ENCODE measurements around the gene ZNF213.
A peak's percentile ranks its signal among the peaks of the same experiment; 100 is the strongest.
"Not testable (repeated sequence)": the region's sequence is repeated elsewhere in the genome, so short reads cannot be mapped to it uniquely, and the experiment has no call there.

Gene ZNF213

DNA sequence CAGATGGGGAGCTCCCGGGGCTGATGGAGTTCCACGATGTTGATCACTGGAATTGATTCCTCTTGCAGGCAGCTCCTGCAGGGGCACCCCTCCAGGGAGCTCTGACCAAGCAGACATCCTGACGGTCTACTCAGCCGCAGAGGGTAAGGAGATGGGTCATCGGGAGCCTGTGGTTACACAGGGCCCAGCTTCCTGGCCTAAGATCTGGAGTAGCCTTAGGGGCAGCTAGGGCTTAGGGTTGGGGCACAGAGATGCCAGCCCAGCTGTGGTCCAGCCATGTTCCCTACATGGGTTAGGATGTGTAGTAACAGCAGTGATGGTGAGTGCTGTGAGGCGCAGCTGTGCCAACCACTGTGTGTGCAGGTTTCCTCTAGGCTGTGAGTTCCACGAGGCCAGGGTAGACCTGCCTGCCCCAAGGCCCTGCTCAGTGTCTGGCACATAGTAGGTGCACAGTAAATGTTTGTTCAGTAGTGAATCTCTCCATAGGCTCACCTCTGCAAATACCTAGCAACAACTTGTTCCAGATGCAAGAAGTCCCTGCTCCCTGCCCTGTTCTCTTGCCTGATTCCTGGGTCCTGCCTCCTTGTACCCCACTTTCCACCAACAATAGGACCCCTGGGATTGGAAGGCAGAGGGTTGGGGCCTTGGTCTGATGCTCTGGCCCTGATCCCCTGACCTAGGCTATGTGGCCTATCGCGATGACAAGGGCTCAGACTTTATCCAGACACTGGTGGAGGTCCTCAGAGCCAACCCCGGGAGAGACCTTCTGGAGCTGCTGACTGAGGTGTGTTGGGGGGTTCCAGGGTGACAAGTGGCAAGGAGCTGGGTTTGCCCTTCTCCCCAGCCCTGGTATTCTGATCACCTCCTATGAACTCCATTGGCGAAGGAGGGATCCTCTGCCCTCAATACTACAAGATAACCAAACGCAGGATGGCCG lies 13.7 kb downstream of the ZNF213 start:
- DNase-seq (ENCODE audit: low spot score), result no peak

DNA sequence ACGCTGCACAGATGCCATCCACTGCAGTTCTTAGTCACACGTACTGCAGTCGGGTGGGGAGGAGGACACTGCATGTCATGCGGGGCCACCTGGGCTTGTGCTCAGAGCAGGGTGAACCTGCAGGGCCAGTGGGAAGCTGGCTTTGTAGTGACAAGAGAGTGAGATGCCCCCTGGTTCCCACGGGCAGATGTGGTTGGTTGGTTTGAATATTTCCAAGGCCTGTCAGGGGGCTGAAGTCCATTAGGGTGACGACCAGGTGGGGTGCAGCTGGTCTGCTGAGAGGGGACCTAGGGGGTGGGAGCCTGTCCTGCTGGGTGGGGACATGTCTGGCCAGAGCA lies 14.3 kb downstream of the ZNF213 start:
- DNase-seq (ENCODE audit: low spot score), result no peak

DNA sequence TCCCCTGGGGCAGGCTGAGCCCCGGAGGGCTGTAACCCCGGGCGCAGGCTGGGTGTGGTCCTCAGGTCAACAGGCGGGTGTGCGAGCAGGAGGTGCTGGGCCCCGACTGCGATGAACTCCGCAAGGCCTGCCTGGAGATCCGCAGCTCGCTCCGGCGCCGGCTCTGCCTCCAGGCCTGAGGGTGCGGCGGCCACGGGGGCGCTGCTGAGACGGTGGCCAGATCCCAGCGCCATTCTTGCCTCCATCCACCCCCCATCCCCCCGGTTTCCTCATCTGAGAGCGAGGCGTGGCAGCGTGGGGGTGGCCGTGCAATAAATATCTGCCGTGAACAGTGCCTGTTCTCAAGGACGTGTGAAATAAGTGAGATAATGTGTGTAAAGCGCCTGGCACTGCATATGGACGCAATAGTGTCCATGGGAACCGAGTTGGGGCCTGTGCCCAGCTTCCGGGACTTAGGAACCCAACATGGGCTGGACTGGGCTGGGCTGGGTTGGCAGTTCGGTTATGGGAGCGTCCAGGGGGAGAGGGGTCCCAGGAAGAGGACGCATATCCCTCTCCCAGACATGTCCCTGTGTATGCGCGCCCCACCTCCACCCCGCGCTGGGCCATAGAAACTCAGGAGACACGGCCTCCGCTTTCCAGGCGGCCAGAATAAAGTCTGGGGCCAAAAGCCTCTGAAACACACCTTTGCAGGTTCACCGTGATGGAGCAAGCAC lies 15.0 kb downstream of the ZNF213 start:
- DNase-seq (ENCODE audit: low spot score), result peak; percentile 69

DNA sequence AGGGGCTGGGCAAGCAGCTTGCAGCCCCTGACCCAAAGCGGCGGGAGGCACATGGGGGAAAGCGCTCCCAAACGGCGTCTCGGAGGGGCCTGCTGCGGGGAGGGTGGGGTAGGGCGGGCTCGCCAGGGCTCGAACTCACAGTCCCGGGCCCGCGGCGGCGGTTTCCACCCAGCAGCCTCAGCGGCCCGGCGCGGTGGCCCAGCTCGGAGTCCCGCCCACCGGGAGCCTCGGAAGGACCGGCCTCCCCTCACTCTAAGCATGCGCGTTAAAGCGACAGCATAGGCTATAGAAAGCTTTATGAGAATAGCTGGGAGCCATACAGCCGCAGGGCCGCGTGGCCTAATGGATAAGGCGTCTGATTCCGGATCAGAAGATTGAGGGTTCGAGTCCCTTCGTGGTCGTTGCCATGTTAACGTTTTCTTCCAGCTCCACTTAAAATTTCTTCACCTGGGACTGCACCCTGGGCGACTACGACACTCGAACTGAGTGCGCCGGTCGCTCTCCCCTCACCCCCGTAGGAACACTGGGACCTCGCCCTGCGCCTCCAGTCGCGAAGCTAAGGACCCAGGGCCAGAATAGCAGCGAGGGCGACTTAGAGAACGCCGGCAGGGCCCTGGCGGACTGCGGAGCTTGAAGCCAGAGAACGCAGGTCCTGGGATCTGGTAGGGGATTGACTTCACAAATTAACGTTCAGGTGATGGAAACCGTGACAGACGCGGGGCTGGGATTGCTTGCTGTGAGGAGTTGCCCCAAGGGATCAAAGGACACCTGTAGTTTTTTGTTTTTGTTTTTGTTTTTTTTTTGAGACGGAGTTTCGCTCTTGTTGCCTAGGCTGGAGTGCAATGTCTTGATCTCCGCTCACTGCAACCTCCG lies 15.8 kb downstream of the ZNF213 start:
- DNase-seq (ENCODE audit: low spot score), result peak; percentile 91

DNA sequence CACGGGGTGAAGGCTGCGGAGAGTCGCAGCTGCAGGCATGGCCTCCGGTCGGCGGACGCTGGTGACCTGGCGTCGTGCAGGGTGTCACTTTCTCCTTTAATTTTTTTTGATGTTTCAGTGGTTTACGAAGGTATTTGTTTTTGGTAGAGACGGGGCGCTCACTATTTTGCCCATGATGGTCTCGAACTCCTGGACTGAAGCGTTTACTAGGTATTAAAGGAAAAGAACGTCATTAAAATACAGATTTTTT lies 17.1 kb downstream of the ZNF213 start:
- no peak for DNase-seq (ENCODE audit: low spot score)

DNA sequence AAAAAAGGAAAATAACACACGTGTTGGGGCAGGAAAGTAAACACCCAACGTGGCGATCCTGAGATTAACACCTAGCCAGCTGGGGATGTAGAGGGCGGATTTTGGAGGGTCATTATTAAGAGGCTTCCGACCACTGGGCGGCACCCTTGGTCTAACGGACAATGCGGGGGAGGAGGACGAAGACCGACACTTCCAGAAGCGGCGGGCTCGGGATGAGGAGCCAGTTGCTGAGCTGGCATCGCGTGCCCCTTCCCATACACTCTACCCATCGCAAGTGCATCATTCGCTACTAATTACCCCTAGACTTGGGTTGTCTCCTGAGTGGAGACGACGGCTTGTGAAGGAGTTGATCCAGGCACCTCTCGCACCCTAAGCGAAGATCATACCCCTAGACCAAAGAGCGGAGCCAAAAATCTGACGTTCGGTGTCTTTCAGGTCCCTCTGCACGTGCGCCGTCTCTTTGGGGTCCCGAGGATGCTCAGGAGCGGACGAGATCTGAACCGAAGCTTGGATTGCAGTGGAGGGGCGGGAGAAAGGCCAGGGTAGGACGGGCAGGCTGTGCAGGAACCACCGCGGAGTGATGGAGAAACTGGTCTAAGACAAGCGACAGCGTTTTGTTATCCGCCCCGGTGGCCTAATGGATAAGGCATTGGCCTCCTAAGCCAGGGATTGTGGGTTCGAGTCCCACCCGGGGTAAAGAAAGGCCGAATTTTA lies 17.6 kb downstream of the ZNF213 start:
- DNase-seq (ENCODE audit: low spot score), result peak; percentile 87

DNA sequence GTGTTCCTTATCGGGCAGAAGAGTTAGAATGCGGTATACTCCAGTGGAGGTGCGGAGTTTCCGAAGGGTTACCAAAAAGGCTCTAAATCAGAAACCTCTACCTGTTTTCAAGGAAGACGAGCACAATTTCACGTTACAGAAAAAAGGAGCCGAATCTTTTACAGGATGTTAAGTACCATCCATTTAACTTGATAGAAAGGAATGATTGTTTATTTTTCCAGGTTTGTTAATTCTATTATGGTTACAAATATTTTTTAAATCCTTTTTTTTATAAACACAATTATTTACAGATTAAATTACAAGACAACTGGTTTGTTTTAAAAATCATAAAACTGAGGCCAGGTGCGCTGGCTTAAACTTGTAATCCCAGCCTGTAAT lies 18.2 kb downstream of the ZNF213 start:
- no peak for DNase-seq (ENCODE audit: low spot score)

DNA sequence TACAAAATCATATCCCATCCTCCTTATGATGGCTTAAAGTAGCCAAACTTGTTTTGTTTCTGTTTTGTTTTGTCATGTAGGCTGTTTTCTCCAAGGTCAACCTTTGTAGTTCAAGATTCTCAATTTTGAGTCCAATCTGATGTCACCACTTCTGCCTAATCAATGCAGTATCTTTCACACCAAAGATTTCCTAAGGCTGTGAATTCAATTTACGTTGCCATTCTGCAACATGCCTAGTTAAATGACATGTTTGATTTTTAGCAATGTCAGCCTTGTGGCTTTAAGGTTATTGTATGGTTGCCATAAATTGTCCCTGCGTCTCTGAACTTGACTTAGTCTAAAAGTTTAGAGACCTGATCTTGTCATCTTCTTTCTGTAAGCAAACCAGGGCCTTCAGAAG lies 20.4 kb downstream of the ZNF213 start:
- no peak for DNase-seq (ENCODE audit: low spot score)

DNA sequence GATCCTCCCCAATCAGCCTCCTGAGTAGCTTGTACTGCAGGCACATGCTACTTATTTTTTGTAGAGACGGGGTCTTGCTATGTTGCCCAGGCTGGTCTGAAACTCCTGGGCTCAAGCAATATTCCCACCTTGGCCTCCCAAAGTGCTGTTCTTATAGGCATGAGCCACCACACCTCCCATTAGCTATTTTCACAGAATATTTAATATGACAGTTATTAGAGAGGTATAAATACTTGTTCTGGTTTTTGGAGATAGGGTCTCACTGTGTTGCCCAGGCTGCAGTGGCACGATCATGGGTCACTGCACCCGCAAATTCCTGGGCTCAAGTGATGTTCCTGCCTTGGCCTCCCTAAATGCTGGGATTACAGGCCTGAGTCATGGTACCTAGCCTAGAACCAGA lies 21.1 kb downstream of the ZNF213 start:
- no peak for DNase-seq (ENCODE audit: low spot score)

DNA sequence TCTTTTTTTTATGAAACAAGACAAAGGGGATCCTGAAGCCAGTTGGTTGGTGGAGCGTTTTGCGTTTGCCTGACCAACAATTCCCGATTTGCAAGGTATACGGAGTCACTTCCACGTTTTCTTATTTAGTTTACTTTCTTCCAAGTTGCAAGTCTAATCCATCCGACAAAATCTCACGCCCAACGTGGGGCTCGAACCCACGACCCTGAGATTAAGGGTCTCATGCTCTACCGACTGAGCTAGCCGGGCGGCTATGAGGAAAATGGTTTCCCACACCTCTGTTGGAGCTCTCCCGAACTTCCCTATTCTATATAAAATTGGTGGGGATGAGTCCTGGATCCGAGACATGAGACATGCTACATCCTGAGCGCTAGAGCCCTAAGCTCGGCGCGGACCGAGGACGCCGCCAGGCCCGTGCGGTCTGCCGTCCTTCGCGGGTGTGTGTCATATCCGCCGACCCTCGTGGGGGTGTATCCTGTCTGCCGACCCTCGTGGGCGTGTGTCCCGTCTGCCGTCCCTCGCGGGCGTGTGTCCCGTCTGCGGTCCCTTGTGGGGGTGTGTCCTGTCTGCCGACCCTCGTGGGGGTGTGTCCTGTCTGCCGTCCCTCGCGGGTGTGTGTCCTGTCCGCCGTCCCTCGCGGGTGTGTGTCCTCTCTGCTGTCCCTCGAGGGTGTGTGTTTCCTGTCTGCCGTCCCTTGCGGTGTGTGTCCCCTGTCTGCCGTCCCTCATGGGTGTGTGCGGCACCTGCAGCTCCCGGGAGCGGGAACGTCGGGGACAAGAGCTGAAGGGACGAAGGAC lies 22.6 kb downstream of the ZNF213 start:
- DNase-seq (ENCODE audit: low spot score), result no peak

DNA sequence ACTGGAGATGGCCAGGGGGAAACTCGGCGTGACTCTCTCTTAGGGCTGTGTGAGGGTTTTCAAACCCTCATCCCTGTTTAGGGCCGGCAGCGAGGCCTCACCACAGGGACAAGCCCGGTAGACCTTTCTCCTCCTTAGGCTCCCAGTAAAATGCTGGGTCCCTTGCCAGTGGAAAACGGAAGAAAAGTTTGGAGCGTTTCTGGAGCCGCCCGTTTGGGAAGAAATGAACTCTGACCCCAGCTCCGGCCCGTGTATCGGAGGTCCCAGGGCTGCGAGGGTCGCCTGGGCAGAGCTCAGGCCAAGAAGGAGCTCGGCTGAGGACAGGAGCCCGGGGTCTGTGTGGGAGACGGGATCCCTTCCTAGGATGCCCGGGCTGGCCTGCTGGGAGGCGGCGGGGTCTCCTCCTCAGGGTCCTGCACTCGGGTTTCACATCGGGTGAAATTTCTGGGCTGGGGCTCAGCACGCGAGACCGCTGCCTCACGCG lies 23.2 kb downstream of the ZNF213 start:
- no peak for DNase-seq (ENCODE audit: low spot score)

DNA sequence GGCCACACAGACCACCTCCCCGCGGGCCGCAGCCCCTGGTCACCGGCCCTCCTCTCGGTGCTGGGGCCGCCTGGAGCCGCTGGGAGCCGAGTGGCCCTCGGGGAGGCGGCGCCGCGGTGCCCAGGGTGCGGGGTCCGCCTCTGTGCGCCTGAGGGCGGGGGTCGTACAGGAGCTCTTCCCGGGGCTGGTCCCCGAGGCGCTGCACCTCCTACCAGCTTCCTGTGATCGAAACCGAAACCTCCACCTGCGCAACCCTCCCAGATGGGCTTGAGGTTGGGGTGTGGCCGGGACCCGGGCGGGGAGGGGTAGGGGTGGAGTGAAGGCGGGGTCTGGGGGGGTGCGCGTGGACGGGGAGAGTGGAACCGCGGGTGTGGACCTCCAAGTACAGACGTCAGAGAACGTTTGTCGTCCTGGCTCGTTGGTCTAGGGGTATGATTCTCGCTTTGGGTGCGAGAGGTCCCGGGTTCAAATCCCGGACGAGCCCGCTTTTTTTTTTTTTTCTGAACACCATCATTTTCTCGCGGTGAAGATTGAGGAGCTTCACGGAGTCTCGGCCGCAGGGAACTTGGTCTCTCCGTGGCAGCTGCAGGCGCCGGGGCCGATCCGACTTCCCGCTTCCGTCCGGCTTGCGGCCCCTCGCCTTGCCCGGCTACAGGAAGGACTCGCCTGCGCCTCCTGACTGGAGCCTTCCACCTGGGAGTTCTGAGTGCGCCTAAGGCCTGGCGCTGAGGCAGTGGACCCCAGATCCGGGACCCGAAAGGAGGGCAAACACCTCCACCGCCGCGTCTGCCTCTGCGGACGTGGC lies 23.9 kb downstream of the ZNF213 start:
- DNase-seq (ENCODE audit: low spot score), result peak; percentile 51

DNA sequence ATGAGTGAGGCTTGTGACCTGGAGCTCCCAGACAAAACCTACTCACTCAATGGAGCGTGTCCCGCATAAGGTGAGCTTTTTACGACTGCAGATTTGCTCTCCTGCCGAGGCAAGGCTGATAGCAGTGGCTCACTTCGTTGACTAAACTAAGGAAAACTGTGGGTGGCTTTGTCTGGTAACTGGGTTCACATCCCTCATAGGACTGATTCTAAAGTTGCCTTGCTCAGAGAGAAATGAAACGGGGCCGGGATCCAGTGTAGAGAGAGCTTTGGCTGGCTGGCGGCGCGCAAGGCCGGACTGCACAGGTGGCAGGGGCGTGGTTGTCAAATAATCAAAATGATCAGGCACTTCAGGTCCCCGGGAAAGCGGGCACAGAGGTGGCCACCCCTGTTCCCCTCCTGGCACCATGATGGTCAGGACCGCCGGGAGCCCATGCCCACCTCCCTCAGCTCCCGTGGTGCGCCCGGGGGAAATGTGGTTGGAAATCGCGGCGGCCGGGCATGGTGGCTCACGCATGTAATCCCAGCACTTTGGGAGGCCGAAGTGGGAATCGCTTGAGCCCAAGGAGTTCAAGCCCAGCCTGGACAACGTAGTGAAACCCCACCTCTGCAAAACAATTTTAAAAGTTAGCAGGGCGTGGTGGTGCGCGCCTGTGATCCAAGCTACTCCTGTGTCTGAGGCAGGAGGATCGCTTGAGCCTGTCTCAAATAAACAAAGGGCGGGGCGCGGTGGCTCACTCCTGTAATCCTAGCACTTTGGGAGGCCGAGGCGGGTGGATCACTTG lies 26.6 kb downstream of the ZNF213 start:
- DNase-seq (ENCODE audit: low spot score), result no peak

DNA sequence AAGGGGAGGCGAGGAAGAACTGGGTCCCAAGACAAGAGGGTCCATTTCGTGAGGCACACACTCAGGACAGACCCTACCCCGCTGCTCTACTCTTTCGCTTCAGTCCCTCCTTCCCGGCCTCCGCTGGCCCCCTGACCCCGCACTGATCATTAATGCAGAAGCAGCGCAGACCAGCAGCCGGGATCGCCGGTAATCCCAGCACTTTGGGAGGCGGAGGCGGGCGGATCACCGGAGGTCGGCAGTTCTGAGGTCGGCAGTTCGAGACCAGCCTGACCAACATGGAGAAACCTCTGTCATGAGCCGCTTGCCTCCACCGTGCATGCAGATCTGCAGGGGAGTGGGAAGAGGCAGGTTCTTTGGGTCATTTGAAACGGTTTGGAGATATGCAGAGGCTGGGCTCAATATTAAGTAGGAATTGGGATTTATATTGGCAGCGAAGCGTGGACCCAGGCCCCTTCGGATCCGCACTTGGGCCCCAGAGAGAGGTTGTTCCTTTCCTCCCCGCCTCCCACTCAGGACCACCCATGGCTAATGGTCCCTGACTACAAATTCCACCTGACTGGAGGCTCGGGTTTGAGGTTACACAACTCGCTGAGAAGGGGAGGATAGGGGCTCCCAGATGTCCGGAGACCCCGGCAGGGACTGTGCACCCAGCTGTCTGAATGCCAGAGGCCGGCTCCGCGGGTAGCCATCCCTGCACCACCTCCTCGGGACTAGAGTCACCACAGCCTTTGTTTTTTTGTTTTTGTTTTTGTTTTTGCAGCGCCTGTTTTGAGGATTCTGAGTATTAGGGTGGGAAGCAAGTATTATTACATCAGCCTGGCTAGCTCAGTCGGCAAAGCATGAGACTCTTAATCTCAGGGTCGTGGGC lies 29.5 kb downstream of the ZNF213 start:
- no peak for DNase-seq (ENCODE audit: low spot score)

DNA sequence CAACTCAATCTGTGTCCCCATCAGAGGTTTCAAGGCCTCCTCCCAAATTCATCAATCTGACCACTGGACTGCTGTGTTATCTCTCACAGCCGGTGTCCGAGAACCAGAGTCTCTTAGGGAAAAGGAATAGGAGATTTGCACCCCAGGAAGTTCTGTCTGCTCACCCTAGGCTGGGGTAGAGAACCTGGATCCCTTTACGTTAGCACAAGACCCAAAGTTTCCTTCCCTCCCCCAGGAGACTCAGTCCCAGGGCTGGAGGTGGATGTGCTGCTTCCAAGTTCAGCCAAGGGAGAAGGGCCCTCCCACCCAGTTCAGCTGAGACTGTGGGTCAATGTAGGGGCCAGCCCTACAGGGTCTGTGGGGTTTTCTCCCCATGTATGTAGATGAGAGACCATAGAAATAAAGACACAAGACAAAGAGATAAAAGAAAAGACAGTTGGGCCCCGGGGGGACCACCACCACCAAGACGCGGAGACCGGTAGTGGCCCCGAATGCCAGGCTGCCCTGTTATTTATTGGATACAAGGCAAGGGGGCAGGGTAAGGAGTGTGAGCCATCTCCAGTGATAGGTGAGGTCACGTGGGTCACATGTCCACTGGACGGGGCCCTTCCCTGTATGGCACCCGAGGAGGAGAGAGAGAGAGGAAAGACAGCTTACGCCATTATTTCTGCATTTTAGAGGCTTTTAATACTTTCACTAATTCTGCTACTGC lies 30.4 kb downstream of the ZNF213 start:
- DNase-seq (ENCODE audit: low spot score), result no peak

DNA sequence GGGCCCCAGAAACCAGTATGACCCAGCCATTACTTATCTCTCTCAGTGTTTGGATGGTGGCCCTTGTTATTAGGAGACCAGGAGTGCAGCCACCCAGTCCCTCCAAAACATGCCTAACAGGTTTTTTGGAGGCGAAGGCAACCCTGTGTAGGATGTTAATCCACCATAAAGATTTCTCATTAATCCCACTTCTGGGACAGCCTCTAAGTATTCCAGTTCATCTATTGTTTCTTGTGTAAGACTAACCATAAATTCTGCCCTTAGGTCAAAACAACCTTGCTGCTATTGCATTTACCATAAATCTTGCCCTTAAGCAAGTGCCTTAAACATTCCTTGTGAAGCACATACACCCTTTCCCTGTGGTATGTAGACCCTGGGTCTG lies 31.7 kb downstream of the ZNF213 start:
- DNase-seq (ENCODE audit: low spot score), result no peak

DNA sequence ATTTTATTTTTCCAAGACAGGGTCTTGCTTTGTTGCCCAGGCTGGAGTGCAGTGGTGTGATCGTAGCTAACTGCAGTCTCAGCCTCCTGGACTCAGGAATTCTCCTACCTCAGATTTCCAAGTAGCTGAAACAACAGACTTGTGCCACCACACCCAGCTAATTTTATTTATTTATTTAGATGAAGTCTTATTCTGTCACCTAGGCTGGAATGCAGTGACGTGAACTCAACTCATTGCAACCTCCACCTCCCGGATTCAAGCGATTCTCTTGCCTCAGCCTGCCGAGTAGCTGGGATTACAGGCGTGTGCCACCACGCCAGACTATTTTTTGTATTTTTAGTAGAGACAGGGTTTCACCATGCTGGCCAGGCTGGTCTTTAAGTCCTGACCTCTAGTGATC lies 33.9 kb downstream of the ZNF213 start:
- not testable (repeated sequence) for DNase-seq (ENCODE audit: low spot score)
